C4-2B (cell line): ENCODE data around the gene REC114.
"Not testable (repeated sequence)": the region's sequence is repeated elsewhere in the genome, so short reads cannot be mapped to it uniquely, and the experiment has no call there.

Source experiments
- H3K27ac ChIP-seq: fragments of 450-650 bp; 2 replicates; pipeline ENCODE4 v1.5.1; 2017
- CTCF ChIP-seq: fragments of 450-650 bp; conservative IDR thresholded peaks from 2 replicates; pipeline ENCODE4 v1.5.1; 2017; ENCODE audit warnings: mild to moderate bottlenecking
- ZFX ChIP-seq: fragments of 450-650 bp; IDR thresholded peaks from 2 replicates; pipeline ENCODE4 v1.6.1; 2017

REC114 gene

GRCh38 chr15:73438651-73439050, 4.3 kb upstream of the REC114 start:
- TF ChIP-seq CTCF (no peak), ZFX (no peak)
- H3K27ac ChIP-seq = no peak overlapping the region

DNA sequence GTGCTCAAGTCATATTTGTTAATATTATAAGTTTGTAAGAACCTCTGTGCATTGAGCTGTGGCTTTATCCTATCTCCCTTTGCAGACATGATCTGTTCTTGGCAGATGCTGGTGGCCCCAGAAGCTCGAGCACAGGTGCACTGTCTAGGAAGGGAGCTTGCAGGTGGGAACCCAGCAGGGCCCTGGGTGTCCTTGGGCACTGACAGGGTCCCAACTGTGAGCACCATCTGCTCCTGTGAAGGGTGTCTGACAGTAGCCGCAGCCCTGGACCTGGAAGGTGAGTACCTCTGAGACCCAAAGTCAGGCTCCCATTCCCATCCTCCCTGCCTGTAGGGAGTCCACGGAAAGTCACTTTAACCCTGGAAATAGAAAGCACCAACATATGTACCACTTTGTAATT, 2.4 kb upstream of the REC114 start:
- H3K27ac ChIP-seq = no peak overlapping the region
- TF ChIP-seq CTCF (no peak), ZFX (no peak)

- TF ChIP-seq CTCF = no peak
- no peak for TF ChIP-seq ZFX
- no peak overlapping the region for H3K27ac ChIP-seq
Measured at GRCh38 chr15:73442421-73442820, 543 bp upstream of the REC114 start.

GRCh38 chr15:73447471-73447870, 4.5 kb downstream of the REC114 start:
- H3K27ac ChIP-seq = peak overlapping the region; percentile 48; the same call in 1 of the 2 replicates

DNA sequence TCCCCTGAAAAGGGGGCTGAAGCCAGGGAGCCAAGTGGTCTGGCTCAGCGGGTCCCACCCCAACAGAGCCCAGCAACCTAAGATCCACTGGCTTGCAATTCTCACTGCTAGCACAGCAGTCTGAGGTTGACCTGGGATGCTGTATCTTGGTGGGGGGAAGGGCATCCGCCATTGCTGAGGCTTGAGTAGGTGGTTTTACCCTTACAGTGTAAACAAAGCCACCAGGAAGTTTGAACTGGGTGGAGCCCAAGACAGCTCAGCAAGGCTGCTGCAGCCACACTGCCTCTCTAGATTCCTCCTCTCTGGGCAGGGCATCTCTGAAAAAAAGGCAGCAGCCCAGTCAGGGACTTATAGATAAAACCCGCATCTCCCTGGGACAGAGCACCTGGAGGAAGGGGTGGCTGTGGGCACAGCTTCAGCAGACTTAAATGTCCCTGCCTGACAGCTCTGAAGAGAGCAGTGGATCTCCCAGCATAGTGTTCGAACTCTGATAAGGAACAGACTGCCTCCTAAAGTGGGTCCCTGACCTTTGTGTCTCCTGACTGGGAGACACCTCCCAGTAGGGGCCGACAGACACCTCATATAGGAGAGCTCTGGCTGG, 5.3 kb downstream of the REC114 start:
- H3K27ac ChIP-seq = peak overlapping the region; percentile 48

- not testable (repeated sequence) for H3K27ac ChIP-seq
Measured at GRCh38 chr15:73449980-73450379, 7.0 kb downstream of the REC114 start.

GRCh38 chr15:73454096-73454495, 11.1 kb downstream of the REC114 start:
- TF ChIP-seq ZFX = no peak
- TF ChIP-seq CTCF = no peak
- H3K27ac ChIP-seq = no peak overlapping the region

DNA sequence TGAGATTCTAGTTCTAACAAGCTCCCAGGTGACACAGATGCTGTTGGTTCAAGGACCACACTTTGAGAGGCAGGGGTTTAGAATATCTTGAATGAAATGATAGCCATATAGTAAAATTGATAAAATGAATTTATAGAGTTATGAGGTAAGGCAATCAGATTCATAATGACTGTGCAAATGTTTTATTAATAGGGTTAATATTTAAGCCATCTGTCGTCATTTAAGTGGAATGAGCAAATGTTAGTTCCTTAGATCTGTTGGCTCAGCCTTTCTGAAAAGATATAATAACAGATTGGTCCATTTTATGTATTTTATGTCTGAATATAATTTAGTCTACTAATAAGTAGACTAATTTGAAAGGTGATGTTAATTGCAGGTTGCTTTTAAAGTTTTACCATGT, 12.9 kb downstream of the REC114 start:
- TF ChIP-seq ZFX (no peak), CTCF (no peak)
- H3K27ac ChIP-seq = no peak overlapping the region

DNA sequence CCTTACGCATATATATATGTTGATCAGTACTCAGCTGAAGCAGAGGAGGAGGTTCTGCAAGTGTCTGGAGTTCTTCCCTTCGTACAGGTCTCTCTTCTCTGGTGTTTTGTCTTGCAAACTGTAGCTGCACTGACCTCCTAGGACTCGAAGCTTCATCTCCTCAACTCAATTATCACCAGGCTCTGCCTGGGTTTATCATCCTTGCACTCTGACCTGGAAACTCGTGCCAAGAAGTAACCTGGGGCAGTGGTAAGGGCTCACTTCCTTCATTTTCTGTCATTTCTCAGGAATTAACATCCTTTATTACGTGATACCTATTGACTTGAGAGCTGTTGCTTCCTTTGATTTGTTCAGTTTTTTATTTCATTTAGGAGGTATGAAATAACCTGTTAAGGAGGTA, 14.4 kb downstream of the REC114 start:
- no peak overlapping the region for H3K27ac ChIP-seq
- TF ChIP-seq ZFX = no peak
- no peak for TF ChIP-seq CTCF
